ENCODE measurements around the gene SBF2.
"Not testable (repeated sequence)": the region's sequence is repeated elsewhere in the genome, so short reads cannot be mapped to it uniquely, and the experiment has no call there.

The SBF2 gene

DNA sequence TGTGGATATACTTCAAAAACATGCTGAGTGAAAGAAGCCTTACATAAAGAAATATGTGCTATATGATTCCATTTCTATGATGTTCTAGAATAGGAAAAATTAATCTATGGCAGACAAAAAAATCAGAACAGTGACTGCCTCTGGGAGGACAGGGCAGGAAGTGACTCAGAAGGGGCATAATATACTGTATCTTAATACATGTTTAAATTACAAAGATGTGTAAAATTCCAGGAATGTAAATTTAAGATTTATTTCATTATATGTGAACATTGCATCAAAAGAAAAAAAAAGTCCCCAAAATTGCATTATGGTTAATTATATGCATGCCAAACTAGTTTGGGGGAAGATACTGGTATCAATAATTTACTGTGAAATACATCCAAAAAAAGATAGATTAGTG, 32.2 kb downstream of the SBF2 start:
- DNase-seq = peak; percentile 67

DNA sequence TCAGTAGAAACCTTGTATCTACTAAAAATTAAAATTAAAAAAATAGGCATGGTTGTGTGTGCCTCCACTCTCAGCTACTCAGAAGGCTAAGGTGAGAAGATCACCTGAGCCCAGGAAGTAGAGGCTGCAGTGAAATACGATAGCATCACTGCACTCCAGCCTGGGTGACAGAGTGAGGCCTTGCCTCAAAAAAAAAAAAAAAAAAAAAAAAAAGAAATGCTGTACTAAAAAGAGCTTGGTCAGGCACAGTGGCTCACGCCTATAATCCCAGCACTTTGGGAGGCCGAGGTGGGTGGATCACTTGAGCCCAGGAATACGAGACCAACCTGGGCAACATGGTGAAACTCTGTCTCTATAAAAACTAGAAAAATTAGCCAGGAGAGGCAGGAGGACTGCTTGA, 36.5 kb downstream of the SBF2 start:
- no peak for DNase-seq

DNA sequence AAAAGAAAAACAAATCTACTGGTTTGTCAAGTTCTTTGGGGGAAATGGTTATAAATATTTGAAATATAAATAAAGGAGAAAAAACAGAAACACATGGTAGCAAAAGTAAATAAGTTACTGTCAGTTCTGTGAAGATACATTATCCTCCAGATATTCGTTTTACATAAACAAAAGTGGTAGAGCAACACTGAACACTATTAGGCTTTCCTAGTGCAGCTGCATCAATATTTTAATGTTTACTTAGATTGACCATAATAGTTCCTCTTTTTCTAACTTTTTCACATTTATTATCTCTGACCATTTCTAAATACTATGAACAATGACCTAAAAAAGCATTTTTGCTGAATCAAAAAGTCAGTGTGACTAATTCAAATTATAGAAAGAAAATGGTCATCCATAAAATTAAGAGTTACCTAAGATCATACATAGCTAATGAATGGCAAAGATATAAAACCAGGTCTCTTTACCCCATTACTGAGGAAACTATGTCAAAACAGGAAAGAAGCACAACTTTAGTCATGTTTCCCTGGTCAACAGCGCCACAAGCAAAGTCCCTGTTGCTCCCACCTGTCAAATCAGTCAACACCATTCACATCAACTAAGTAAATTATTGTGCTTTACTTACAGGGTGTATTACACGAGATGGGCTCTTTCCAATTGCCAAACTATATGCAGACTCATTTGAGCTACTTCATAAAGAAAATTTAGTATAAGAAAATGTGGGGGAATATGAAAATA, 38.5 kb downstream of the SBF2 start:
- no peak for DNase-seq

GRCh38 chr11:10249448-10250131, 44.4 kb downstream of the SBF2 start:
- peak; percentile 46 for DNase-seq

GRCh38 chr11:10247011-10247410, 47.0 kb downstream of the SBF2 start:
- no peak for DNase-seq

- no peak for DNase-seq
These were observed 50.0 kb downstream of the SBF2 start for GRCh38 chr11:10243896-10244575.

- no peak for DNase-seq
These were observed 57.2 kb downstream of the SBF2 start for GRCh38 chr11:10236840-10237239.

DNA sequence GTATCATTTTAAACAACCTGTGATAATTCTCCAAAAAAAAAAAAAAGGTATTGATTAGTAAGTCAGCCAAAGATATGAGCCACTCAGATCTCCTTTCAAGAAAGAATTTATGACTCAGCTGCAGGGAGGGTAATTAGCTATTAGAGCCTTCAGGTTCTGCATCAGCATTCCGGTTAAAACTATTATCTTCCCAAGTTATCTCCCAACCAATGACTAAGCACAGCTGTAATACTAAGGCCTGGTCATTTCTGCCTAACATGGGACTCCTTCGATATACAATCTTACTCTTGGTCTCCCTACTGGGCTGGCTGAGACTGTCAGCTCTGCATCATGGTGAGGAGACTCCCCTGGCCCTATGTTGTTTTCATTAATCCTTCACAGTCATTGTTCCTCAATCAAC, 60.4 kb downstream of the SBF2 start:
- DNase-seq = peak; percentile 90

DNA sequence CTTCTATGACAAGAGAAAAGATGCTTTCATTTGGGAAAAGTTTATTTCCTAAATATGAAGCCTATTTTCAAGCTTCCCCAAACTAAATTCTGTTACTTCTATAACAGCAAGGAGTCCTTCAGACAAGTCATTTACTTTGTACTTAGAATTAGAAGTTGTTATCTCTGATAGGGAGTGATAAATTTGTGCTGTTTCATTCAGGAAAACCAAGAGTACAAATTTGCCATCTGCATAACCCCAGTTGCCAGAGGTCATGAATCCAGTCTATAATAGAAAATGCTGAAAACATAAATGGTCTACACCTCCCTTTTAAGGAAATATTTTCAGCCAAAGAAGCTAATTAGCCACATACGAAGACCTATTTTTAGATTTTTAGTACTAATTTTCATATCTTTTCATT, 61.3 kb downstream of the SBF2 start:
- no peak for DNase-seq

DNA sequence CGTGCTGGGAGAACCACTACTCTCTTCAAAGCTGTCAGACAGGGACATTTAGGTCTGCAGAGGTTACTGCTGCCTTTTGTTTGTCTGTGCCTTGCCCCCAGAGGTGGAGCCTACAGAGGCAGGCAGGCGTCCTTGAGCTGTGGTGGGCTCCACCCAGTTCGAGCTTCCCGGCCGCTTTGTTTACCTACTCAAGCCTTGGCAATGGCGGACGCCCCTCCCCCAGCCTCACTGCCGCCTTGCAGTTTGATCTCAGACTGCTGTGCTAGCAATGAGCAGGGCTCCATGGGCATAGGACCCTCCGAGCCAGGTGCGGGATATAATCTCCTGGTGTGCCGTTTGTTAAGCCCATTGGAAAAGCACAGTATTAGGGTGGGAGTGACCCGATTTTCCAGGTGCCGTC, 62.2 kb downstream of the SBF2 start:
- not testable (repeated sequence) for DNase-seq

DNA sequence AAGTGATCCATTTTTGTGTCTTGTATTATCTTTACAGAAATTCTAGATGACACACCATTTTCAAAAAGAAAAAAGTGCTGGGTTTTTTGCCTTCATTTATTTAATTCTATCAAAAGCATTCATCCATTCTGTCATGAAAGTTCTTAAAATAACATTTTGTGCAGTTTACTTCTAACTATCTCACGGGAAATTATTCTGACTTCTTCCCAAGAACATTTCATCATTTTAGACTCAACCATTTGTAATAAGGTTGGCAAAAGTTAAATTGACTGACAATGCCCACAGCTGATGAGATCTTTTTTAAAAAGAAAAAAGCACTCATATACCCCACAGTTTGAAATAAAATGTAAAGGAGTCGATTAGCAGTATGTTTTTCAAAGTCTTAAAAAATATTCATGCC, 68.5 kb downstream of the SBF2 start:
- no peak for DNase-seq

GRCh38 chr11:10222399-10222798, 71.6 kb downstream of the SBF2 start:
- no peak for DNase-seq

DNA sequence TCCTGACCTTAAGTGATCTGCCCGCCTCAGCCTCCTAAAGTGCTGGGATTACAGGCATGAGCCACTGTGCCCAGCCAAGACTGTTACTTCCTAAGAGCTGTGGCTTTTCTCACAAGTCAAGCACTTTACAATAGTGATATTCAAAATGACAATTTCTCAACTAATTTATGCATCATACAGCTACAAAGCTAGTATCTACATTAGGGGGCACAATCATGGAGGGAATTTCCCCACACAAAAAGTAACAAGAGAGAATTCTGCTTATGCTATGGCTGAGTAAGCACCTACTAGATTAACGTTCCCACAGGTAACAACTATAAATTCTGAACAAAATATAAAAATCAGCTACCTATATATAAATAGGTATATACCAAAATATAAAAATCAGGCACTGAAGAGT, 72.7 kb downstream of the SBF2 start:
- DNase-seq = no peak

- no peak for DNase-seq
These were observed 82.5 kb downstream of the SBF2 start for GRCh38 chr11:10211470-10211869.

- DNase-seq = no peak
These were observed 84.7 kb downstream of the SBF2 start for GRCh38 chr11:10209326-10209725.

GRCh38 chr11:10208131-10208575, 85.9 kb downstream of the SBF2 start:
- peak; percentile 58 for DNase-seq

- DNase-seq = peak; percentile 8
These were observed 88.1 kb downstream of the SBF2 start for GRCh38 chr11:10205928-10206327.

- DNase-seq = no peak
These were observed 90.0 kb downstream of the SBF2 start for GRCh38 chr11:10204021-10204420.

- DNase-seq = peak; percentile 7
These were observed 92.7 kb downstream of the SBF2 start for GRCh38 chr11:10201343-10201742.

DNA sequence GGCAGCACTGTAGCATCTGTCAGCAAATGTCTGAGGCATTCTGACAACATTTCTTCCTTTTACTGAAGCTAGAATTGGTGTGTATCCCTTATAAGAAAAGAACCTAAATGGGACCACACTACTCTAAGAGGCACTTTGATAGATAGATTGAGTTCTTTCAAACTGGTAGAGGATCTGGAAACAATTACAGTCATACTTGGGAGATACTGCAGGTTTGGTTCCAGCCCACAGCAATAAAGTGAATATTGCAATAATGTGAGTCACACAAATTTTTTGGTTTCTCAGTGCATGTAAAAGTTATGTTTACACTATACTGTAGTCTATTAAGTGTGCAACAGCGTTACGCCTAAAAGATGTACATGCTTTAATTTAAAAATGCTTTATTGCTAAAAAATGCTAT, 96.9 kb downstream of the SBF2 start:
- peak; percentile 68 for DNase-seq

DNA sequence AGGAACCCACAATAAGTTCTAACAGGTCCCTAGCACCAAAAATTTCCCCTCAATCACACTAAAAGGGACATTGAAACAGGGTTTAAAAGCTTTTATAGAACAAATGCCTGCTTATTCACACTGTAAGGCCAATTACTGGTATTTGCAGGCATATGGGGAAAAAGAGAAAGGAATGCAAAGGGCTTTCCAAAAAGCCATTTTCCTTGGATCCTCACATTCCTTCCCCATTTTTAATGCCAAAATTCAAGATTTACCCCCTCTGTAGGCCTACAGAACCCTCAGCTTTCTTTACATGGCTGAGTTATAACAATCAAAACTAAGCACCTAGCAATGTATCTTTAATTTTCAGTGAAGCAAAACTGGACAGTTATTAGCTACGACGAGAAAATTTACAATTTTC, 102.0 kb downstream of the SBF2 start:
- peak; percentile 12 for DNase-seq

DNA sequence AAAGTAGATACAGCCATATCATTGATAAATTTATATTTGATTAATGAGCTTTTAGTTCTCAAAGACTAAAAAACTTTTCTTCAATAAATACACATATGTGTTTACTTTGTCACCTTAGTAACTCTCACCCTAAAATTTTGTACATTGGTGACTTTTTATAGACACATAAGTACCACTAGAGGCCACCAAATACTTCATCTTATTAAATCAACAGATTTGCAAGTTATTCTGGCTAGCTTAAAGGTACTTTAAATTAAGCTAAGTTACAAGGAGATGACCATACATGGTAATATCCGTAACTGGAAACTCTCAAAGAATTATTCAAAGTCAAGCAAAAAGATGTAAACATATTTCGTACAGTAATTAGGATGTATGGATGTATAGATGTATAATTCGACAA, 112.2 kb downstream of the SBF2 start:
- peak; percentile 37 for DNase-seq

DNA sequence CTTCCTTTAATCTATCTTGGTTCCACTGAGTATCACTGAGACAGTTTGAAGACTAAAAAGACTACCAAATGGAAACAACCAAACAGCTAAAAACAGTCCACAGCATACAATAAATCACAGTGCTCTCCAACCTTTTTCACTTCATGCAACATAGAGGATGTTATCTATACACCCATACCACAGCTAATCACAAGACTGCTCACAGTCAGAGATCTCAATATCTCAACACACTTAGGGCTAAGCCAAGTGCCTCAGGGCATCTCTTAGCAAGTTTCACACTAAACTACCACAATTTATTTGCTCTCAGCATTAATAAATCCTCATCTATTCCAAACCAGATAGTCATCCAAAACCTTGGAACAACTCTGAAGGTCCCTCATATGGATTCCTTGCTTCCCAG, 129.4 kb downstream of the SBF2 start:
- DNase-seq = peak; percentile 31

- DNase-seq = no peak
These were observed 131.8 kb downstream of the SBF2 start for GRCh38 chr11:10162222-10162621.

All from EL (cell line).